ENCODE measurements around the gene ASXL1.
A peak's percentile ranks its signal among the peaks of the same experiment; 100 is the strongest.

The ASXL1 gene

DNA sequence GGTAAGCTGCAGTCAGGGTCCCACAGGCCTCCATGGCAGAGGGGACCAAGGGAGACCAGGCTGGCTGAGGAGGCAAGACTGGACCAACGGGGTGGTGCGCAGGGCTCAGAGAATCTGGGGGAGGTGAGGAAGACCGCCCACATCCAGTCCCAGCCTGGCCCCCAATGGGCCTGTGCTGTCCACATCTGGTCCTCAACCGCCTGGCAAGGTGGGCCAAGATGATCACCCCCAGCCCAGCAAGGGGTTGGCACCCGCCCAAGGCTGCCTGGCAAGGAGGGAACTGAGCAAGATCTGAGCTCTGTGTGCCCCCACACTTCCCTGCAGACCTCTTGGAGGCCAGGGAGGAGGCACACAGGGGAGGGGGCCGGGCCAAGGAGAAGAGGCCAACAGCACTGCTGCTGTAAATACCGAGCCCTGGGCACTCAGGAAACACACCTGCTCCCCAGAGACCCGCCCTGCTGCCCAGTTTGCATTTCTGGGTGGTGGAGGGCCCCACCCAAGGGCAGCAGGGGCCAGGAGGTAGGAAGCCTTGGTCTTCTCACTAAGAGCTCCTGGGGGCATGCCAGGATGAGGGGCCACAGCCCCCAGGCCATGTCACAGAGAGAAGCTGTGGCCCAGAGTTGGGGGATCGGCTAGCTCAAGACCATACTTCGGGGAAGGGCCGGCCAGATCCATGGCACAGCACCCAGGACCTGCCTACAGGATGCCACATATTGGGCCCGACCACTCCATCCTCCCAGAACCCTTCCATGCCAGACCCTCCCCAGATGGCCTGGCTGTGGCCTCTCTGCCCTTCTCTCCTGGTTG, 109.6 kb downstream of the ASXL1 start:
- no peak for DNase-seq (ENCODE audit: extremely low read depth, low read depth)
- TF ChIP-seq, protein P1, sequence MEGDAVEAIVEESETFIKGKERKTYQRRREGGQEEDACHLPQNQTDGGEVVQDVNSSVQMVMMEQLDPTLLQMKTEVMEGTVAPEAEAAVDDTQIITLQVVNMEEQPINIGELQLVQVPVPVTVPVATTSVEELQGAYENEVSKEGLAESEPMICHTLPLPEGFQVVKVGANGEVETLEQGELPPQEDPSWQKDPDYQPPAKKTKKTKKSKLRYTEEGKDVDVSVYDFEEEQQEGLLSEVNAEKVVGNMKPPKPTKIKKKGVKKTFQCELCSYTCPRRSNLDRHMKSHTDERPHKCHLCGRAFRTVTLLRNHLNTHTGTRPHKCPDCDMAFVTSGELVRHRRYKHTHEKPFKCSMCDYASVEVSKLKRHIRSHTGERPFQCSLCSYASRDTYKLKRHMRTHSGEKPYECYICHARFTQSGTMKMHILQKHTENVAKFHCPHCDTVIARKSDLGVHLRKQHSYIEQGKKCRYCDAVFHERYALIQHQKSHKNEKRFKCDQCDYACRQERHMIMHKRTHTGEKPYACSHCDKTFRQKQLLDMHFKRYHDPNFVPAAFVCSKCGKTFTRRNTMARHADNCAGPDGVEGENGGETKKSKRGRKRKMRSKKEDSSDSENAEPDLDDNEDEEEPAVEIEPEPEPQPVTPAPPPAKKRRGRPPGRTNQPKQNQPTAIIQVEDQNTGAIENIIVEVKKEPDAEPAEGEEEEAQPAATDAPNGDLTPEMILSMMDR (IDR thresholded peaks at IDR 0.05; ENCODE audit: low read depth, low read length), result no peak

DNA sequence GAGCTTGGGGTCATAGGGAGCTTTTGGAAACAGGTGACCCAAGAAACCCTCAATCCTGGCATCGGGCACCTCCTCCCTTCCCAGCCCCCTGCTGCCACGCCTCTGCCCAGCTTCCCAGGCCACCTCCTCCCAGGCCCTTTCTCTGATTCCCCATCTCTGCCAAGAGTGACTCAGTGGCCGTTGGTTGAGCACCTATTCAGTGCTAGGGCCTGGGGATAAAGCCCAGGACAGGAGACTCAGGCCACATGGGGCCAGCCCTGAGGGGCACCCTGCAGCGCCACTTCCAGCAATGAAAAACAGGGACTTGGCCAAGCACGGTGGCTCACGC, 110.1 kb downstream of the ASXL1 start:
- TF ChIP-seq, protein P1 (IDR thresholded peaks at IDR 0.05; ENCODE audit: low read depth, low read length), result no peak
- DNase-seq (ENCODE audit: extremely low read depth, low read depth), result no peak

DNA sequence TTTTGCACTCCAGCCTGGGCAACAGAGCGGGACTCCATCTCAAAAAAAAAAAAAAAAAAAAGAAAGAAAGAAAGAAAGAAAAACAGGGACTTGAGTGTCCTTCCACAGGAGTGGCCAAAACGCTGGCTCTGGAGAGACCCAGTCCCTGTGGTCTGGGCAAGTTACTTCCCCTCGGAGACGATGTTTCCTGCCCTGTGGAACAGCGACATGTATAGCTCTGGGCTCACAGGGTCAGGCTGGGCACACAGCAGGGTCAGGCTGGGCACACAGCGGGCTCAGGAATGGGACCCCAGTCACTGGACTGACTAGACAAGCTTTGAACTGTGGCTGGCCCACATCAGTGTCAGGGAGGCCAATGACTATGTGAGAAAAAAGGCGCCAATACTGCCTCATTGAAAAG, 110.7 kb downstream of the ASXL1 start:
- TF ChIP-seq, protein P1 (IDR thresholded peaks at IDR 0.05; ENCODE audit: low read depth, low read length), result no peak
- no peak for DNase-seq (ENCODE audit: extremely low read depth, low read depth)

DNA sequence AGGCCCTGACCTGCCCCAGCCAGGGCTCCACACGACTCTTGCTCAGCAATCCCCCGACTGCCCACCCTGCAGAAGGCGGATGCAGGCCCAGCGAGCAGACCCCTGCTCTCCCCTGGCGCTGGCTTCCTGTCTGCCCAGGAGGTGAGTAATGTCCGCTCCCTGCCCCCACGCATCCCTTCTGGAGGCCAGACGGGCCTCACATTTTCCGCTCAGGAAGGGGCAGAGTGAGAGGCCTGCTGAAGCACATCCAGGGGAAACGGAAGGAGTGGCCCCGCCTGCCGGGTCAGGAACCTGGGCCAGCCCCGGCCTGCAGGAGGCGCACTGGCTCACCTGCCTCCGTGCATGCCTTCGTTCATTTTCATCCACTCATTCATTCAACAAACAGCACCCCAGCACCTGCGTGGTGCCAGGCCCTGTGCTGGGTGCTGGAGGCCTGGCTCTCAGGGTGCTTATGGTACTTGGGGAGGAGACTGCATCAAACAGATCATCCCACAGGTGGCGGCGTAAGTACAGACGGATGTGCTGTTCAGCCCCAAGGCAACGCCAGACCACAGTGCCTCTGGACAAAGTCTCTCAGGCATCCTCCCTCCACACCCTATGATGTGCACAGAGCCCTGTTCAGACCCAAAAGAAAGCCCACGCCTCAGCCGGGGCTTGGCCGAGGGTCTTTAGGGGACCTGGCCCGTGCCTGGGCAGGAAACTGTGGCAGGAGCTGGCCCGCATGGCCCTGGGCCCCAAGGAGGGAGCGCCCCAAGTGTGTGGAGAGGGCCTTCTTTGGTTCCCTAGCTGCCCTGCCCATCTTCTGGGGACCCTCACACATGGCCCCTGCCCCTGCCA, 112.1 kb downstream of the ASXL1 start:
- no peak for DNase-seq (ENCODE audit: extremely low read depth, low read depth)
- TF ChIP-seq, protein P1 (IDR thresholded peaks at IDR 0.05; ENCODE audit: low read depth, low read length), result peak; percentile 18

DNA sequence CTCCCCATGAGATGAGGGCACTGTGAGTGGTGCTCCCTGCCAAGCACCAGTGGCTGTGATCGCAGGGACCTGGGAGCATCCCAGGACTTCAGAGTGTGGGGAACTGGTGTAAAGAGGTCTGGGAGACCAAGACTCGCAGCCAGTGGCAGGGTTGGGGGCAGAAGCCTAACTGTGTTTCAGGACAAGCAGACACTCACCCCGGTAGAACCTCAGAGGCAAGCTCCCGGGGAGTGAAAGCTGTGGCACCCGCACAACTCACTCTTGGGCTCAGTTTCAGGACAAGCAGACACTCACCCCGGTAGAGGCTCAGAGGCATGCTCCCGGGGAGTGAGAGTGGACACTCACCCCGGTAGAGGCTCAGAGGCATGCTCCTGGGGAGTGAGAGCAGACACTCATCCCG, 112.8 kb downstream of the ASXL1 start:
- TF ChIP-seq, protein P1 (IDR thresholded peaks at IDR 0.05; ENCODE audit: low read depth, low read length), result no peak
- DNase-seq (ENCODE audit: extremely low read depth, low read depth), result no peak

DNA sequence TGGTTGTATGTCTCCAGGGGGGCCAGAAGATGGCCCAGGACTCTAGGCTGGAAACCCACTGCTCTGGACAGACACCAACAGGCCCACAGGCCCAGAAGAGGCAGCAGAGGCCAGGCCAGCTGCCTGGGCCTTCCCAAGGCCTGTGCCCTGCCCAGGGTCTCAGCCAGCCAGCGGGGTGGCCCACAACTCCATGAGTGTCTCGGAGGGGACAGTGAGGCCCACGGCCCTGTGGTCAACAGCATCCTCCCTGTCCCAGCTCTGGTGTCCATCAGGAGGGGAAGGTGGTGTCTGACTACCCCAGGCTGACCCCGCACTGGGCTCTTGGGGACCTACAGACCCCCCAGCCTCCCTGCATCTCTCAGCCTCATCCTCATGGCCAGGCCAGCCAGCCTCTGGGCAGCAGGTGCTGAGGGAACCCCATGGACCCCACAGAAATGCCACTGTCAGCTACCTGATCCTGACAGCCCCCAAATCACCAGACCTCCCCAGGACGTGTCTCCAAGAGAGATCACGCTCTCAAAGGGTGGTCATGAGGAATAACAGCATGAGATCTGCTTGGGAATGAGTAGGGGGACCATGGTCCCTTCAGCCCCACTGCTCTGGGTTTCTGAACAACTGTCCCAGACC, 114.6 kb downstream of the ASXL1 start:
- TF ChIP-seq, protein P1 (IDR thresholded peaks at IDR 0.05; ENCODE audit: low read depth, low read length), result no peak
- DNase-seq (ENCODE audit: extremely low read depth, low read depth), result no peak

All from AG09319 (cell line).